Mononuclear cell (primary cell): ENCODE results near the gene NPM3. TPM values are rescaled to one million over a fixed set of nuclear protein-coding genes. Genes with fewer than 3 reads are reported as not detected.
A peak's percentile ranks its signal among the peaks of the same experiment; 100 is the strongest.

Experiments
- H3K27me3 ChIP-seq: 2 replicates; pipeline ENCODE4 v1.6.0; 2011; ENCODE audit warnings: low read length, control low read depth; ENCODE audit not compliant: insufficient read depth
- H3K4me1 ChIP-seq: 2 replicates; pipeline ENCODE4 v1.5.1; 2011; ENCODE audit warnings: mild to moderate bottlenecking, low read length, control low read depth; ENCODE audit not compliant: insufficient read depth
- H3K4me3 ChIP-seq: 2 replicates; pipeline ENCODE4 v1.5.1; 2011; ENCODE audit warnings: mild to moderate bottlenecking, low read length, moderate library complexity
- H3K9me3 ChIP-seq: 2 replicates; pipeline ENCODE4 v1.5.1; 2011; ENCODE audit warnings: low read depth, mild to moderate bottlenecking, control low read depth, low read length
- total RNA-seq: library from RNA; depleted of rRNA; stranded (reverse); fragments of >200 nt; gene quantifications from one replicate; pipeline ENCODE4 v1.2.3, GENCODE V29; 2012

Gene NPM3
- total RNA-seq, 1 donor = 28.5 TPM

DNA sequence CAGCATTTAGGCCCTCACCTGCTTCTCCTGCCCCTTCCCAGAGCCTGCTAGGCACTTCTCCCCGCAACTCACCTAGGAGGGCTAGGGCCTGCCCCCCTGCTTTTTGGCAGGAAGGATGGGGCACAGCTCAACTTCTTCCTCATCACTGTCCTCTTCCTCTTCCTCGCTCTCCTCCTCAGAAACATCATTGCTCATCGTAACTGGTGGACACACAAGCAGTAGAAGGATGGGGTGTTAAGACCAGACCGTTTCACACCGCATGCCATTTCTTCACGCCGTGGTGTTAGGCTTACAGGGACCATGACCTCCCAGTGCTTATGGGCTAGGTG, 1.6 kb downstream of the NPM3 start:
- Histone ChIP-seq H3K4me1 (peaks cover 58% of the 10 kb centered on the region), H3K9me3 (no peaks in the 10 kb centered on the region), H3K4me3 (no peak overlapping the region), H3K27me3 (peaks cover 27% of the 10 kb centered on the region)

DNA sequence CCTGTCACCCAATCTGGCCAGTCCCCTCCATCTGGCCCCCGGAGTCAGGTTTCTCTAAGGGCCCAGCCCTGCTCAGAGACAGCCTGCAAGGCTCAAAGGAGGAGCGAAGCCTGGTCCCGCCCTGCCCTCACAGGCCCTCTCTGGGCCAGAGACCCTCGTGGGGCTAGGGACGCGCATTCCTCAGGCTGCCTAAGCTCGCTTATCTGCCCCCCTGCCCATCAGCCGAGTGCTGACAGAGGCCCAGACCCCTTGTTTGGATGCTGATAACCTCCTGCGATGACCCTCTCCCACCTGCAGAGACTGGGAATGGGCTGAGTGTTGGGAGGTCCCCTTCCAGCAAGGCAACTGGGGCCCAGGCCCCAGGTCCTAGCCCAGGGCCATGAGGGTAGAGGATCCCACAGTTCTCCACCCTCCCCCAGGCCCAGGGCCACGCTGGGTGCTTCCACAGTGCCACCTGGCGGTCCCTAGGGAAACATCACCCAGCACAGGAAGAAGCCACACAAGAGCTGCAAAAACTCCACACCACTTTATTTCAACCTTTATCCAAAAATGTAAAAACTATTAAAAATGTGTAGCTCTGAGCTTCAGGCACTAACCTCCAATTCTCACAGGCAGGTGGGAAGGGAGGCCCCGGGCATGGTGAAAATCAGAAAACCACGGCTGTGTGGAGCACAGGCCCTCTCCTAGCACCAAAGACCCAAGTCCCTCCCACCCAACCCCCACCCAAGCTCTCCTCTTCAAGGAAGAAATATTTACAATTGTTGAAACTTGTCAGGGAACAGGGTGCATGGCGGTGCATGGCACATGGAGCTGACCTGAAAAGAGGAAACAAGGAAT, 2.2 kb downstream of the NPM3 start:
- H3K9me3 ChIP-seq = no peaks in the 10 kb centered on the region
- H3K4me1 ChIP-seq = peaks cover 58% of the 10 kb centered on the region
- H3K4me3 ChIP-seq = no peak overlapping the region
- peaks cover 30% of the 10 kb centered on the region for H3K27me3 ChIP-seq

DNA sequence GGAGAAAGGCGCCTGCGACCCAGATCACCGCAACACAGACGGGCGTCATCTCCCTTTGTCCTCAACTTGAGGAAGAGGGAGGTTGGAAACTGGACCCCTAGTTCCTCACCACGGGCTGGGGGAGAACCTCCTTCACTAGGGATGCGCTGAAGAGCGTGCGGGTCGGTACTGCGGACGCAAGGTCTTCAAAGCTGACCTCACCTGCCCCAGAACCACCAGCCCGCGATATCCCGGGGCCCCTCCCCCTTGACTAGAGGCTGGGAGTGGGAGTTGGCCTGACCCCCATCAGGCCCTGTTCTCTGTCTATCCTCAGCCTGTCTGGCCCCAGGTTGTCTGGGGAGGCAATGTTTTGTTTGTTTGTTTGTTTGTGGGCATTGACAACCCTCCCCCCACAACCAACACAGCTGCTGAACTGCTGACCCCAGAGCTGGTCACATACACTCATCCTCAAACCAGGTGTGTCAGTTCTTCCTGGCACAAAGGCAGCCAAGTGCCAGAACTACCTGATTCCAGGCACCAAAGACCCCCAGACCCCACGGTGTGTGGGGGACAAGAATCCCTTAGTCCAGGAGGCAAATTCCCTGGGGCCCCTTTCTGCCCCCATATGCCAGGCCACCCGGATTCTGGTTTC, 2.9 kb downstream of the NPM3 start:
- H3K4me1 ChIP-seq = peaks cover 60% of the 10 kb centered on the region
- peaks cover 32% of the 10 kb centered on the region for H3K27me3 ChIP-seq
- no peak overlapping the region for H3K4me3 ChIP-seq
- no peaks in the 10 kb centered on the region for H3K9me3 ChIP-seq

DNA sequence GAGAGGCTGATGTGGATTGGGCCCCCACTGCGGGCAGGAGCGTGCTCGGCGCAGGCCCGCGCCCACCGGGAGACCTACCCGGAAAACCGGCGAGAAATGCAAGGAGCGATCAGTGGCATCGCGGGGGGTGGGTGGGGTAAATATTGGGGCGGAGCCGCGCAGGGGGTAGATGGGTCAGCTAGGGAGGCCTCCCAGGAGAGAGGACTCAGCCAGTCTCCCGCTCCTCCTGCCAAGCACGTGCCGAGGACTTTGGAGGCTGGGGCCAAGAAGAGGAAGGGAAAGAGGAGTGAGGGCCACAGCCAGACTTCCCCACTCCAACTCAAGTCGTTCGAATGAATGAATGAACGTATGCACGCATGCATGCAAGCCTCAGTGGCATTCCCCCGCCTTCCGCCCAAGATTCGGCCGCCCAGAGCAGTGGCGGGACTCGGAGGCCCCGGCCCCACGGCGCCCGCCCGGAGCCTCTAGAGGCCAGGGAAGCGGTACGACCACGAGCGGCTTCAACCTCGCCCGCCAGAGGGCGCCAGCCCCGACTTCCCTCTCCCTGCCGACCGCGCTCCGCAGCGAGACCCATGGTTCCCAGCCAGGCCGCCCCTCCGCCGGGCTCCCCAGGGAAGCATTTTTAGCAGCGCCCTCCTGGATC, 3.6 kb downstream of the NPM3 start:
- no peaks in the 10 kb centered on the region for H3K9me3 ChIP-seq
- H3K4me3 ChIP-seq = peak overlapping the region; percentile 23
- H3K27me3 ChIP-seq = peaks cover 38% of the 10 kb centered on the region
- H3K4me1 ChIP-seq = peaks cover 66% of the 10 kb centered on the region

DNA sequence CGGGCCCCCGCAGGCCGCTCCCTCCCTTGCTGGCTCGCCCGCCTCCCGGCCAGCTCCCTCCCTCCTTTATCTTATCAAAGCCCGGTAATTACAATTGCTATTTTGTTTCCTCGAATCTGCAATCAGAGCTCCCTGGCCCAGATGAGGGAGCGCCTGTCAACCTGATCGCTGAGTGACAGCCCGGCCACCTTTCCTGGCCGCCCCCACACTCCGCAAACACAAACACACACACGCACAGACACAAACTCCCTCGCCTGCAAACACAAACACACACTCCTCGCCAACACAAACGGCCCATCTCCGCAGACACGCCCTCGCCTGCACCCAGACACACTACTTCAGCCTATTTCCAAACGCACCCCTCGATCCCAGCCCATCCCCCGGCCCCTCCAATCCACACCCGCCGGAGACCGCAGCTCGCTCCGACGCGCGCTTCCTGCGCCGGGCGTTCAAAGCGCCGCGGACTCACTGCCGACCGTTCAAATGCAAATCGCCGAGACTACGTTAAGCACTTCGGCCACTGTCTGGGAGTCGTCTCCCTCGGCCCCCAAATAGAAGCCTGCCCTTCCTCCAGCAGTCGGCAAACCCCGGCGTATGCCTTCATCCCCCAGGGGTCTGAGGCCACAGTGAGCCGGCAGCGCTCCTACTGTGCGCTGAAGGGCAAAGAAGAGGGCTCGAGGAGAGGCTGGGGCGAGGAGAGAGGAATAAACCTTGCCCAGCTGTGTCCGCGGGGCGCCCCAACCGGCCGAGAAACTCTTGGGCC, 4.3 kb downstream of the NPM3 start:
- Histone ChIP-seq H3K4me1 (peaks cover 67% of the 10 kb centered on the region), H3K9me3 (no peaks in the 10 kb centered on the region), H3K4me3 (peak overlapping the region; percentile 23), H3K27me3 (peaks cover 45% of the 10 kb centered on the region)

DNA sequence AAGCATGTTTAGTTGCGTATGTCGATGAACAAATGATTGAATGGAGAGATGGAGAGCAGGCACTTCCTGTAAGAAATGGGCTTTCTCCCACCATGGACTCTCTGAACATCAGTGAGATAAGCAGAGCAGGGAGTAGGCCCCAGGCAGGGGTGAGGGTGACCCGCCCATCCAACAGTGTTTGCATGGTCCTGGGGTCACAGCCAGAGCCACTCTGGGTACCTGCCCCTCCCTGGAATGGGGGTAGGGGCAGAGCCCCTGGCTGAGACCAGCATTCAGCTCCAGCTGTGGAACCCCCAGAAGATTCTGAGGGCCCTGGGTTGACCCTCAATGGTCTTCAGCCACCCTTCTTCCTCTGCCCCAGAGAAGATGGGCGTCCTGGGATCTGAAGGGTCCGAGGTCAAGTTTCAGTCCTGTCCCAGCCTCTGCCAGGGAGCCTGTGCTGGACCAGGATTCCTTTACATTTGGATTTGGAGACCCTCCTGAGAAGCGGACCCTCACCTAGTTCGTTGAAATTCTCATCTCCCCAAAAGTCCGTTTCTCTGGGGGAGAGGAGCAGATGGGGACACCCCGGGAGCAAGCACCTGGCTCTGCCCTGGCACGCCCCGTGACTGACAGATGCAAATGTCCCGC, 5.0 kb downstream of the NPM3 start:
- H3K4me1 ChIP-seq = peaks cover 60% of the 10 kb centered on the region

DNA sequence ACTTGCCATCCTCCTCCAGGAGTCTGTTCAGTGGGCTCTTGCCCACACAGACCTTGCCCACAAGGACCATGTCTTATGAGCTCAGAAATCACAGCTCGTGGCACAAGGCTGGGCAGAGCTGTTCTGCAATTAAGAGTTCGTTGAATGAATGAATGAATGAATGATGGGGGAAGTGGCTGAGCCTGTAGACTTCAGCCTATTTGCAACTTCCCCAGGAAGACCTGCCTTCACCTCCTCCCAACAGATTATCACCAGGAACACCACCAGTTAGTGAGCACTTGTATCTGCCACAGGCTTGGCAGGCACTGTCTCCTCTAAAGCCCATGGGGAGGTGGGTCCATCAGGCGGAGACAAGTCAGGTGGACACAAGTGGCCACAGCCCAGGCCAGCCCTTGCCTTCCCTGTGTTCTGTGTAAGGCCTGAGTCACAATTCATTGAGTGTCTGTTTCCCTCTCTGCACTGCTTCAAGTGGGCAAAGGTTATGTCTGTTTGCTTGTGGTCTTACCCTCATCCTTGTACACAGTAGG, 5.6 kb downstream of the NPM3 start:
- Histone ChIP-seq H3K4me3 (no peak overlapping the region), H3K4me1 (peaks cover 54% of the 10 kb centered on the region), H3K9me3 (no peaks in the 10 kb centered on the region), H3K27me3 (peaks cover 58% of the 10 kb centered on the region)

More for the DNA sequence above, 5.0 kb downstream of the NPM3 start:
- peaks cover 52% of the 10 kb centered on the region for H3K27me3 ChIP-seq
- no peaks in the 10 kb centered on the region for H3K9me3 ChIP-seq
- H3K4me3 ChIP-seq = no peak overlapping the region

DNA sequence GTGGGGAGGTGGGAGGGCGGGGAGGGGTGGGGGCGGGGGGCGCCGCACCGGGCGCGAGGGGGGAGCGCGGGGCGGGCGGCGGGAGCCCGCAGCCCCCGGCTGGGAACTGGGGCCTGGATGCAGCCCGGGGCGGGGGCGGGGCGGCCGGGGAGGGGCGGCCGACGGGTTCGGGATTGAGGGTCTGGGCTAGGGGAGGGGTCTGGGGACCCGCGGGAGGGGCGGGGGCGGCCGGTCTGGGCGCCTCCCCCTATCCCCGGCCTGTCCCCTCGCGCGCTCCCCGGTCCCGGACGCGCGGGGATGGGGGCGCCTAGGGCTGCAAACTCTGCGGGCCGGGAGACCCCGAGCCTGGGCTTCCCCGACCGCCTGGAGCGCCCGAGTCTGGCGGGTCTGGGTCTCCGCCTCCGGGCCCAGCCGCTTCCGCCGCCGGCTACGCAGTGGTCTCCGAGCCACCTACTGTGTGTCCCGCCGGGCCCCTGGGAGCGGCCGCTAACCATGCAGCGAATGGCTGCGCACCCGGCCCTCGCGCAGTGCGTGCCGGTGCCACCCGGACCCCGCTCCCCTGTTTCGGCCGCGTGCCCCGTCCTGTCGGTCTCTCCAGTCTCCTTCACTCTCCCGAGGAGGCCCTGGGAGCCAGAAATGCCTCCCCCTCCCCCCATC, 7.0 kb downstream of the NPM3 start:
- Histone ChIP-seq H3K27me3 (peaks cover 72% of the 10 kb centered on the region), H3K4me1 (peaks cover 41% of the 10 kb centered on the region), H3K9me3 (no peaks in the 10 kb centered on the region), H3K4me3 (no peak overlapping the region)

DNA sequence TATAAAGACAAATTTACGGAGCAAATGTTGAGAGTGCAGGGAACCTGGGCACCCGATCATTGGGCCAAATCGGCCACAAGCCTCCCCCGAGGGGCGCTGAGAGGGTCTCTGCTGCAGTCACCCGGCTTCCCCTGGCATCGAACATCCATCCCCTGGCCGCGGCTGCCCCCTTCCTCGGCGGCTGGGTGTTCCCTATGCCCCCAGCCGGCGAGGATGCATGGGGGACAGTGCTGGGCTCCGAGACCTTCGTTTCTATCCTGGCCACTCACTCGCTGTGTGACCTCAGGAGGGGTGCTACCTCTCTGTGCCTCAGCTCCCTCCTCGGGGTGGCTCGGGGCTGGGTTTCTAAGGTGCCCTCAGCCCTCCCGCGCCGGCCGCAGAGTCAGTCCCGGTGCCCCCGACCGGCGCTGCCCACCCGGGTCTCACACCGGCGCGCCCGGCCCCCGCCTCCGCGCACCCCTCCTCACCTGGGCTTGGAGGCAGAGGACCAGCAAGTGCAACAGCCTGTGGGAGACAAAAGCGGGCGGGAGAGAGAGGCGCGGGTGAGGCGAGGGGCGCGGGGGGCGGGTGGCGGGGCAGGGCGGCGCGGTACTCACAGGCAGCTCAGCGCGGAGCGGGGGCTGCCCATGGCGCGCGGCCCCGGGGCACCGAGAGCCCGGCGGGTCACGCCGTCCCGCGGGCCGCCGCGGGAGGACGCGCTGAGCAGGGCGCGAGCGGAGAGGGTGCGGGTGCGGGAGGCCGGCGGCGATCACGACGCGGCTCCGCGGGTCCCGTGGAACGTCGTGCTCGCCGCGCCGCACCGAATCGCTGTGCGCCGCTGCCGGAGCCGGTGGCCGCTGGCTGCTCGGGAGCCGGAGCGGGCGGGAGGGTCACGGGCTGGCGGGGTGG, 7.7 kb downstream of the NPM3 start, which contains the start of gene FGF8:
Gene FGF8 (minus strand): TSS at position 842 of the 888 bp plus-strand sequence. CDS start 214 bp downstream, at position 628.
- Histone ChIP-seq H3K4me1 (peaks cover 34% of the 10 kb centered on the region), H3K9me3 (no peaks in the 10 kb centered on the region), H3K4me3 (no peak within 1 kb of the TSS), H3K27me3 (peaks cover 76% of the 10 kb centered on the region)

DNA sequence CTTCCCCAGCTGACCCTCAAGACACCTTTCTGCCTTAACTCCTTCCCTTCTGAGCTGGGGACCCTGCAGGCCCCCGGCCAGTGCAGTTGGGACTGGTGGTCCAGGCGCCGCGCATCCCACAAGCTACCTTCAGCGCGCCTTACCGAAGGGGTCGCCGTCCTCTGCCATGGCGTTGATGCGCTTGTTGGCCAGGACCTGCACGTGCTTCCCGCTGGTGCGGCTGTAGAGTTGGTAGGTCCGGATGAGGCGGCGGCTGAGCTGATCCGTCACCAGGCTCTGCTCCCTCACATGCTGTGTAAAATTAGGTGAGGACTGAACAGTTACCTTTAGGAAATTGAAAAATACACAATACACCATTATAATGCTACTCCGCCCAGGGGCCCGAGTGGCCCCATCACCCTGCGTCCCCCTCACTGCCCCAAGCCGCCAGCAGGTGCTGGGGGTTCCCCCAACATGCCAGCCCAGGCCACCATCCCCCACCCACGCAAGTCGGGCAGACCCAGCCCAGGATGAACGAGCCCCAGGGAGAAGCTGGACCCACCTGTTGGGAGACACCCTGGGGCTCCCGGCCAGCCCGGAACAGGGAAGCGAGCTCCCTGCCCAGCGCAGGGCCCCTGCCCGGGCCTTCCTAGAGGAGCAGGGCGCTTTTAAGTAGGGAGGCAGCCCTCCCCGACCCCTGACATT, 8.5 kb downstream of the NPM3 start:
- peaks cover 76% of the 10 kb centered on the region for H3K27me3 ChIP-seq
- H3K9me3 ChIP-seq = no peaks in the 10 kb centered on the region
- no peak overlapping the region for H3K4me3 ChIP-seq
- peaks cover 27% of the 10 kb centered on the region for H3K4me1 ChIP-seq

DNA sequence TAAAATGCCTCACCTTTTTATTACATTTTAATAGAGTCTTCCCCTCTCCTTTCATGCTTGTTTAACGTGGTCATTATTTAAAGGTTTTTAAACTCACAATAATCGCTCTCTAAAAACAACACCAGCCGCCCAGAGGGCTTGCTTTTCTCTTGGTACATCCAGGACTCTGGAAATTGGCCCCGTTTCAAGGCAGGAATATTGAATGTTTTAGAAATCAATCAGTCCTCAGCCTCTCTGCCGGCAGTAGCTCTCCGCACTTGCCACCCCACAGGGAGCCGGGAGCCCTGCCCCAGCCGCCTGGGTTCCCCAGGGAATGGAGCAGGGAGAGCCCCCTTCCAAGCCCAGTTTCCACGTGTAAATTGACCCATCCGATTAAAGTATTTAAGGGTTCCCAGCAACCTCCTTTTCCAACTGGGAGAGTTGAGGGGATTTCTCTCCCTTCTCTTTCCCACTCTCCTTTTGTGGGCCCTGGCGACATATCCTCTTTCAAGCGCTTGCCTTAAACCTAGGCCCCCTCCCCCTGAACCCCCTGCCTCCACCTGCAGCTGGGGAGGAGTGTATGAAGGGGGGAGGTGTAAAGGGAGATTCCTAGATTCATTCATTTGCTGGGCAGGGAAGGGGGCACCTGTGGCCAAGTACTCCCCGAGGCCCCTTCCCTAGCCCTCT, 9.2 kb downstream of the NPM3 start:
- H3K27me3 ChIP-seq = peaks cover 74% of the 10 kb centered on the region
- H3K9me3 ChIP-seq = no peaks in the 10 kb centered on the region
- peaks cover 20% of the 10 kb centered on the region for H3K4me1 ChIP-seq
- H3K4me3 ChIP-seq = no peak overlapping the region
